Fibroblast of mammary gland (primary cell): ENCODE results near the gene ENDOV.
A peak's percentile ranks its signal among the peaks of the same experiment; 100 is the strongest.
"Not testable (repeated sequence)": the region's sequence is repeated elsewhere in the genome, so short reads cannot be mapped to it uniquely, and the experiment has no call there.

ENCODE experiments used
- DNase-seq: peaks from one replicate; pipeline ENCODE4 v3.0.0-alpha.2; 2010; ENCODE audit warnings: low read depth
- H3K4me3 ChIP-seq: 2 replicates; pipeline ENCODE4 v1.5.1; 2011; ENCODE audit warnings: low read depth, mild to moderate bottlenecking, low read length, moderate library complexity; ENCODE audit not compliant: control insufficient read depth
- CTCF ChIP-seq: conservative IDR thresholded peaks from 2 replicates; pipeline ENCODE4 v1.5.1; 2011; ENCODE audit warnings: low read depth, low read length, inconsistent platforms; ENCODE audit not compliant: control insufficient read depth, insufficient read depth

The ENDOV gene

DNA sequence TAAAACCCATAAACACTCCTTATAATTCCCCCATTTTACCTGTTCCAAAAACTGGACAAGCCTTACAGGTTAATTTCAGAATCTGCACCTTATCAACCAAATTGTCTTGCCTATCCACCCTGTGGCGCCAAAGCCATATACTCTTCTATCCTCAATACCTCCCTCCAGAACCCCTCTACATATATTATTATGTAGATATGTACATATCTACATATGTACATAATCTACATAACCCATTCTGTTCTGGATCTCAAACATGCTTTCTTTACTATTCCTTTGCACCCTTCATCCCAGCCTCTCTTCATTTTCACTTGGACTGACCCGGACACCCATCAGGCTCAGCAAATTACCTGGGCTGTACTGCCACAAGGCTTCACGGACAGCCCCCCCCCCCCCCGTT lies 12.0 kb upstream of the ENDOV start:
- no peak for DNase-seq
- TF ChIP-seq CTCF, result no peak
- H3K4me3 ChIP-seq, result no peak overlapping the region

GRCh38 chr17:80406146-80406545 lies 8.8 kb upstream of the ENDOV start:
- no peak for TF ChIP-seq CTCF
- DNase-seq, result no peak
- H3K4me3 ChIP-seq, result no peak overlapping the region

GRCh38 chr17:80407917-80408316 lies 7.0 kb upstream of the ENDOV start:
- H3K4me3 ChIP-seq, DNase-seq: not testable (repeated sequence)

DNA sequence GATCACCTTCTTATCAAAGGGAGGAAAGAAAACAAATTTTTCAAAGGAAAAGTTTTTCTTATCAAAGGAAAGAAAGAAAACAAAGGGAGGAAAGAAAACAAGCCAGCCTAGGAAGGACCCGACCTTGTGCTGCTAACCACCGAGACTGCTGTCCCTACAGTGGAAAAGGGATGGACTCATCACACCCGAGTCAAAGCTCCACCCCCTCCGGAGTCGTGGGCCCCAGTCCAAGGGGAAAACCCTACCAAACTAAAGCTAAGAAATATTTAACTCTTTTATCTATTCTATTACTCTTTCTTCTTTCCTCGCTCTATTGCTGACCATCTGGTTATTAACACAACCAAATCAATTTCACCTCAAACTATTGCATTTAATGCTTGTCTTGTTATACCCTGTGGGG lies 6.1 kb upstream of the ENDOV start:
- H3K4me3 ChIP-seq, result no peak overlapping the region
- peak; percentile 6 for DNase-seq
- TF ChIP-seq CTCF, result no peak

DNA sequence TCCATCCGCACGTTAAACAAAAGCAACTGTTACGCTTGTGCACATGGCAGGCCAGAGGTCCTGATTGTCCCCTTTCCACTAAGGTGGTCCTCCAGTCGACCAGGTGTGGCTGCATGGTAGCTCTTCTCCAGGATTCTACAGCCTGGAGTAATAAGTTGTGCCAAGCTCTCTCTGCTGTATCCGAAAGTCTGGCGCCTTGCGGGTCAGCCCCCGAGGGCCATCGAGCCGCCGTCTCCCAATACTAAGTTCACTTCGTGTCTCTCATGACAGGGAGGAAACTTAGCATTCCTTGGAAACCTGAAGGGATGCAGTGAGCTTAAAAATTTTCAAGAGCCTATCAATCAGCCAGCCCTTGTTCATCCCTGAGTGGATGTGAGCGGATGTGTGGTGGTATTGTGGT lies 5.3 kb upstream of the ENDOV start:
- no peak for DNase-seq
- TF ChIP-seq CTCF, result no peak

DNA sequence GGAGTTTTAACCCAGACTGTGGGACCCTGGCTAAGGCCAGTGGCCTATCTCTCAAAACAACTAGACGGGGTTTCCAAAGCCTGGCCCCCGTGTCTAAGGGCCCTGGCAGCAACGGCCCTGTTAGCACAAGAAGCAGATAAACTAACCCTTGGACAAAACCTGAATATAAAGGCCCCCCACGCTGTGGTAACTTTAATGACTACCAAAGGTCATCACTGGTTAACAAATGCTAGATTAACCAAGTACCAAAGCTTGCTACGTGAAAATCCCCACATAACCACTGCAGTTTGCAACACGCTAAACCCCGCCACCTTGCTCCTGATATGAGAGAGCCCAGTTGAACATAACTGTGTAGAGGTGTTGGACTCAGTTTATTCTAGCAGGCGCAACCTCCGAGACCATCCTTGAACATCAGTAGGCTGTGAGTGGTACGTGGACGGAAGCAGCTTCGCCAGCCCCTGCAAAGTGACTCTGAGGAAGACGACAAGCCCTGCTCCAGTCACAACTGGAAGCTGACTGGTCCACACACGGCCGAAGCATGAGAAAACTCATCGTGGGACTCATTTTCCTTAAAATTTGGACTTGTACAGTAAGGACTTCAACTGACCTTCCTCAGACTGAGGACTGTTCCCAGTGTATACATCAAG lies 4.4 kb upstream of the ENDOV start:
- H3K4me3 ChIP-seq, DNase-seq: not testable (repeated sequence)

More for the DNA sequence above, 5.3 kb upstream of the ENDOV start:
- no peak overlapping the region for H3K4me3 ChIP-seq

DNA sequence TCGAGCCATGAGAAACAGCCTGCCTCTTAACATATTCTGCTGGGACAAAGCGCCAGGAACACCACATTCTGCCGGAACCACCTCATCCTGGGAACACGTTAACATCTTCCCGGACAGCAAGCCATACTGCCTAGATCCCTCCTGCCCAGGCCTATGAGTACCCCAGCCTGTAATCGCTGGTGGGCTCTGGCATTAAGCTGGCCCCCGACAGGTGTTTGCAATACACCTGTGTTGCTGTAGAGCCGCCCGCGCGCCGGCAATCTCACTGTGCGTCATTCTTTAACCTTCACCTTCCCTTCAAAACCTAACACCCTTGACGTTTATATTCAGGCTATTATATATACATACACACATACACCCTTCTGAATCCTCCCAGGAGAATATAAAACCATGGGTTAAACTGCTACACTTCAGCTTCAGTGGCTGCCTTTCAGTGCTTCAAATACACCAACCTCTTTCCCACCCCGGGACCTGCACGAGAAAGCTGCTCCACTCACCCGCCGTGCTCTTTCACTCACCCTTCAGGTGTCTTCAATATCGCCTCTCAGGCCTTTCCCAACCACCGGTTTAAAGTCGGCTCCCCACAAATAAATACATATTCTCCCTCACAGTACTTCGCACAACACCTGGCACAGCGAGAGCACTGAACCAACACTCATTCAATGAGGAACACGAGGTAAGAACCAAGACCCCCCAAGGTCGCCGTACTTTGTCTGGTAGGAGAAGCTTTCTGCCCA lies 1.0 kb upstream of the ENDOV start:
- TF ChIP-seq CTCF, result no peak
- DNase-seq, result no peak
- peak overlapping the region; percentile 96 for H3K4me3 ChIP-seq

- H3K4me3 ChIP-seq, result peak overlapping the region; percentile 96
- no peak for DNase-seq
- TF ChIP-seq CTCF, result no peak
Observed at GRCh38 chr17:80414508-80414802, 512 bp upstream of the ENDOV start.
